Heart right ventricle (tissue), 16 donors: Measurements from ENCODE around the gene EML1. TPM values are rescaled to one million over a fixed set of nuclear protein-coding genes. Genes with fewer than 3 reads are reported as not detected.

Source experiments
- ATAC-seq, 8 donors: fragments of 200-7000 bp; cut with Tn5 transposase; one replicate each; pipeline ENCODE4 v1.9.1; 2020; ENCODE audit warnings: mild to moderate bottlenecking in 8 of 8, moderate library complexity in 8 of 8, moderate number of reproducible peaks in 1 of 8
- DNase-seq, 2 donors: peaks; one replicate each; pipeline ENCODE4 v3.0.0-alpha.2; 2020
- H3K27ac ChIP-seq, 10 donors: fragments of 200-600 bp; sonication (generic) in 2 of 10; one replicate each; pipeline versions ENCODE4 v1.5.0 to v1.8.0; 2020 to 2022; ENCODE audit warnings: mild to moderate bottlenecking in 3 of 10
- H3K27me3 ChIP-seq, 7 donors: fragments of 200-600 bp; one replicate each; pipeline ENCODE4 v1.8.0; 2021 to 2022; ENCODE audit warnings: mild to moderate bottlenecking in 2 of 7
- H3K36me3 ChIP-seq, 9 donors: fragments of 200-600 bp; sonication (generic) in 1 of 9; one replicate each; pipeline versions ENCODE4 v1.5.0 to v1.8.0; 2020 to 2022; ENCODE audit warnings: mild to moderate bottlenecking in 2 of 9
- H3K4me1 ChIP-seq, 9 donors: fragments of 200-600 bp; sonication (generic) in 1 of 9; one replicate each; pipeline versions ENCODE4 v1.5.0 to v1.8.0; 2020 to 2022; ENCODE audit warnings: mild to moderate bottlenecking in 4 of 9
- H3K4me3 ChIP-seq, 10 donors: fragments of 200-600 bp; sonication (generic) in 2 of 10; one replicate each; pipeline versions ENCODE4 v1.5.0 to v1.8.0; 2020 to 2022; ENCODE audit warnings: mild to moderate bottlenecking in 7 of 10, moderate library complexity in 2 of 10
- H3K9me3 ChIP-seq, 11 donors: fragments of 200-600 bp in 10 of 11; sonication (generic) in 2 of 11; one replicate each; pipeline versions ENCODE4 v1.5.0 to v1.8.0; 2013 to 2022; ENCODE audit warnings: mild to moderate bottlenecking in 2 of 11, control low read depth in 1 of 11, moderate library complexity in 1 of 11
- WGBS, 2 donors: extraction: QIAGEN DNeasy Blood & Tissue Kit; methylation state at CpG; one replicate each; pipeline ENCODE4 v1.1.7; 2013; ENCODE audit warnings: inconsistent platforms in 1 of 2; 5-methylcytosine and 5-hydroxymethylcytosine counted together
- intact Hi-C, 10 donors: fragments of 100-400 bp; cut with DNase I; formaldehyde crosslinking; loops; one replicate each; pipeline versions ENCODE4 v1.11.1 to v1.14.2; 2022
- polyA plus RNA-seq, 2 donors: library from polyadenylated mRNA; stranded (reverse); fragments of 200-250 nt; gene quantifications; one replicate each; pipeline ENCODE4 v1.2.3, GENCODE V29; 2013
- total RNA-seq, 10 donors: library from RNA; stranded (reverse); fragmentation: NEBNext Ultra II Directional in 3 of 10; extraction: Animal tissue kit (Norgen Biotek cat#: 25700) in 3 of 10; gene quantifications; one replicate each; pipeline versions ENCODE4 v1.2.1 to v1.2.4, GENCODE V29; 2021 to 2023
- TF ChIP-seq, protein P1 (sequence below), 9 donors: fragments of 200-600 bp; sonication (generic) in 2 of 9; IDR thresholded peaks; one replicate each; pipeline versions ENCODE4 v1.5.0 to v1.8.0; 2021 to 2022; ENCODE audit warnings: antibody characterized with exemption in 9 of 9, mild to moderate bottlenecking in 5 of 9, moderate library complexity in 1 of 9
- donor health status: Arrhythmogenic right ventricular cardiomyopathy.
- donor health status: ischemic (EF 13 %, LVEDD 7.1; RV severe dilation, severe dysfunction).
- donor health status: healthy with polysubstance abuse.
- donor health status: DM: no; HTN: yes; CAD: no.
- donor health status: DM: no; HTN: no; CAD: no.
- donor health status: ischemic (EF 25% LVEDD 6.9; RV normal size, moderate dysfunction).
- donor health status: ischemic (EF 25% LVEDD 5.7; RV mildly dilated, moderate dysfunction).
- donor health status: healthy.
- donor health status: DM: yes; HTN: yes; CAD: no.
- donor health status: Ischemic cardiomyopathy.
- donor health status: ischemic (EF 35%, LVEDD 5.7; RV mildly dilated, moderate dysfunction).
- donor health status: nonischemic (EF 11% LVEDD 7.7; RV severe dilation, severe dysfunction).
- donor health status: DM: yes; HTN: yes; CAD: no.
- donor health status: PGD.
- donor health status: ischemic (EF 29% LVEDD 5.4; RV normal size, mild dysfunction).
- donor health status: nonischemic (EF 23%, LVEDD 6.1; RV moderate dilation, normal function).

The EML1 gene
- total and polyA plus RNA-seq, 12 donors = 9.1 to 49.2 (median 33.8) TPM

DNA sequence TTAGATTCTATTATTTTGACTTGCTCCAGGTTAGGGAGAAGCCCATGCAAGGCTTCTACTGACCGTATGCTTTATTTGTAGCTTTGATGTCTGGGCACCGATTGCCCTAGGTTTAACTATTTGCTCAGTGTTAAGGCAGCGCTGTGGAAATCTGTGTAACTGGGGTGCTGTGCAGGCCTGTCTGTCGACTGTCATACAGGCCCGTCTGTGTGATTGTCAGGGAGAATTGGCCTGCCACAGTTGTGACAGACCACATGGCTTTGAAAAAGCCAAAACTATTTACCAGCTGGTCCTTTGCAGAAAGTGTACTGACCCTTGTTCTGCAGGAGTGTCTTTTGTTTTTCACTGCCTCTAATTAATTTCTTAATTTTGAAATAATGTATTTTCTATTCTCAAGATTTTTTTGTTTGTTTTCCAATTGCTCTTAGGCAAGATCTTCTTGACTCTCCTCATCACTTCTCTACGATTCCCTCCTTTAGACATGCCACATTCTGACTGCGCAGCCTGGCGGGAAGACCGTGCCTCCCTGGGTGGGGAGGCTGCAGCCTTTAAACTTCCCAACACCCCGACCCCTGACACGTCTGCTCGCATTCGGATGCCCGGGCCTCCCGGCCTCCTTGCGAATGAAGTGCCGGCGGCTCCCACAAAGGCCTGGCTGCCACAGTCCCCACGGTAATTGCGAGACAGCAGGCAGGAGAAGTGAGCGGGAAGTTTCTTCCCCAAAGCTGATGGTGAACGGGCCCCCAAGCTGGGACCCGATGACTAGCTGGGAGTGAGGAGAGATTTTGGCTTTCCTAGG is 173.0 kb downstream of the EML1 start:
- peaks cover 0 to 40% (median 15%) of the 10 kb centered on the region in 7 donors for H3K27me3 ChIP-seq
- ATAC-seq (no peak), DNase-seq (no peak)
- H3K4me3 ChIP-seq = no peak overlapping the region
- TF ChIP-seq, protein P1, sequence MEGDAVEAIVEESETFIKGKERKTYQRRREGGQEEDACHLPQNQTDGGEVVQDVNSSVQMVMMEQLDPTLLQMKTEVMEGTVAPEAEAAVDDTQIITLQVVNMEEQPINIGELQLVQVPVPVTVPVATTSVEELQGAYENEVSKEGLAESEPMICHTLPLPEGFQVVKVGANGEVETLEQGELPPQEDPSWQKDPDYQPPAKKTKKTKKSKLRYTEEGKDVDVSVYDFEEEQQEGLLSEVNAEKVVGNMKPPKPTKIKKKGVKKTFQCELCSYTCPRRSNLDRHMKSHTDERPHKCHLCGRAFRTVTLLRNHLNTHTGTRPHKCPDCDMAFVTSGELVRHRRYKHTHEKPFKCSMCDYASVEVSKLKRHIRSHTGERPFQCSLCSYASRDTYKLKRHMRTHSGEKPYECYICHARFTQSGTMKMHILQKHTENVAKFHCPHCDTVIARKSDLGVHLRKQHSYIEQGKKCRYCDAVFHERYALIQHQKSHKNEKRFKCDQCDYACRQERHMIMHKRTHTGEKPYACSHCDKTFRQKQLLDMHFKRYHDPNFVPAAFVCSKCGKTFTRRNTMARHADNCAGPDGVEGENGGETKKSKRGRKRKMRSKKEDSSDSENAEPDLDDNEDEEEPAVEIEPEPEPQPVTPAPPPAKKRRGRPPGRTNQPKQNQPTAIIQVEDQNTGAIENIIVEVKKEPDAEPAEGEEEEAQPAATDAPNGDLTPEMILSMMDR (IDR thresholded peaks at IDR 0.05) = no peak
- intact Hi-C loops = no loop called here
- 91 to 93% methylated on average over 23 of the region's 23 CpGs for WGBS, 2 donors
- H3K36me3 ChIP-seq = no peaks in the 10 kb centered on the region
- H3K27ac ChIP-seq = no peak overlapping the region
- no peaks in the 10 kb centered on the region for H3K9me3 ChIP-seq
- H3K4me1 ChIP-seq = peaks cover 0 to 13% (median 4%) of the 10 kb centered on the region in 9 donors

DNA sequence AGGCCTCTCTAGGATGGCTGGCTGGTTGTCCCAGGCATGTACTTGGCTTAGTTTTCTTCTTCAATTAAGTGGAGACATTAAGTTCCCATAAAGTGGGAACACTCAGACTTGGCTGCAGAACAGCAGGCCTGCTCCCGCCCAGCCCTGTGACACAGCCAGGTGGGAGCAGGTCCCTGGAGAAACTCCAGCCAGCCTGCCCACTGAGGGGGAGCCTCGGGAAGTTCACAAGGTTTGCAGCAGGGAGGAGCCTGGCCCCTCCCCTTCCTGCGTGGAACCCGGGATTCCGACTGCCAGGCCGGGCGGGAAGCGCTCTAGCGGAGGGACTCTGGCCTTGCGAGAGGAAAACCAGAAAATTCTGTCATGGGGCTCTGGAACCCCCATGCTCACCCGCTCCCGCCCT is 173.7 kb downstream of the EML1 start:
- H3K27ac ChIP-seq = no peak overlapping the region
- intact Hi-C loops = no loop called here
- H3K9me3 ChIP-seq = no peaks in the 10 kb centered on the region
- no peaks in the 10 kb centered on the region for H3K36me3 ChIP-seq
- TF ChIP-seq, protein P1 (IDR thresholded peaks at IDR 0.05) = no peak
- H3K27me3 ChIP-seq = peaks cover 0 to 33% (median 11%) of the 10 kb centered on the region in 7 donors
- peak in 1 of 8 donors; percentile 10 for ATAC-seq
- WGBS, 2 donors = 67 to 73% methylated on average over 12 of the region's 12 CpGs
- no peak for DNase-seq
- H3K4me3 ChIP-seq = no peak overlapping the region
- H3K4me1 ChIP-seq = peaks cover 0 to 13% (median 4%) of the 10 kb centered on the region in 9 donors

DNA sequence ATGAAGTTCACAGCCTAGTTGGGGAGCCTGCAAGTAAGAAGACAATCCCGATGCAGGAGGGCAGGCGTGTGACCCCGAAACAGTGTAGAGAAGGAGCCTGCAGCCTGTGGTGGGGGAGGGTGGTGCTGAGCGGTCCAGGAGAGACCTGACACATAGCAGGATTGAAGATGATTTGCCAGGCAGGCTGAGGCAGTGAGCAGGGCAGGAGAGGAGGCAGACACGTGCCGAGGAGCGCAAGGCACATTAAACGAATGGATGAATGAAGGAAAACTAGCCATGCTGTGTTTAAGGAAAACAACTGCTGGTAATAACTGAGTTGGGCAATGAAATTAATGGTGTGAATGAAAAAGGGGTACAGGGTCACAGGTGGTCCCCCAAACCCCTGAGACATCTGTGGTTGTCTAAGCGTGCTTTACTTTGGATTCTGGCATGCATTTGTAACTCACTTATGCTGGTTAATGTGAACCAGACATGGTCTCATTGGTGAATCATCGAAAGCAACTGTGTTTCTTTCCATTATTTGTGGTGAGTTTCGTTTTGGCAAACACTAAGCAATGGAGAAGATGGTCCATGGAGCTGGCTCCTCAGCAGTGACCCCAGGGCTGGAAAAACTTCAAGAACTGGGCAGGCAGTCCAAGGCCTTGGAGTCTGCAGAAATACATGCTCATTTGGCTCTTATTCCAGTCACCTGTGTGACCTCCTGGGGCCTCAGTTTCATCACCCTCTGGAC is 175.1 kb downstream of the EML1 start:
- TF ChIP-seq, protein P1 (IDR thresholded peaks at IDR 0.05) = no peak
- peaks cover 0 to 26% (median 0%) of the 10 kb centered on the region in 7 donors for H3K27me3 ChIP-seq
- no peak overlapping the region for H3K27ac ChIP-seq
- intact Hi-C loops = no loop called here
- no peak for DNase-seq
- ATAC-seq = no peak
- no peak overlapping the region for H3K4me3 ChIP-seq
- no peaks in the 10 kb centered on the region for H3K9me3 ChIP-seq
- peaks cover 0 to 25% (median 10%) of the 10 kb centered on the region in 9 donors for H3K4me1 ChIP-seq
- no peaks in the 10 kb centered on the region for H3K36me3 ChIP-seq
- WGBS, 2 donors = 86 to 89% methylated on average over 11 of the region's 11 CpGs

DNA sequence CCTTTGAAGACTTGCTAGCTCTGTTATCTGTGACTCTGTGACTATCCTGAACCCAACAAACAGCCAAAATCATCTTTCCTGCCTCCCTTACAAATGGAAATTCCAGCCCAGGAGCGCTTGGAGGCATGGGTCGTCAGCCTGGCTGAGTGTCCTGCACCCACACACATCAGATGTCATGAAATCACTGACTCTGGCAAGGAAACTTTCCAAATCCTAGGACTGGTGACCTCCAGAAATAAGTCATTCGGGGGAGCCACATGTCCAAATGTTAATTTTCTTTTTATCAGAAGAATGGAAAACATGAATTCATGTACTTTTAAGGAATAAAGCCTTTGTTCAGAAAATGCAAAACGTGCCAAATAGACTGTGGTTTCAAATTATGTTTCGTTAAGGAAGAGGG is 175.7 kb downstream of the EML1 start:
- 71 to 75% methylated on average over 5 of the region's 5 CpGs for WGBS, 2 donors
- Histone ChIP-seq H3K9me3 (peaks cover 0 to under 1% (median 0%) of the 10 kb centered on the region in 11 donors), H3K4me1 (peaks cover 0 to 25% (median 10%) of the 10 kb centered on the region in 9 donors), H3K27me3 (peaks cover 0 to 26% (median 0%) of the 10 kb centered on the region in 7 donors), H3K27ac (peak overlapping the region in 1 of 10 donors; percentile 19), H3K4me3 (no peak overlapping the region), H3K36me3 (no peaks in the 10 kb centered on the region)
- peak in 1 of 8 donors; percentile 15 for ATAC-seq
- TF ChIP-seq, protein P1 (IDR thresholded peaks at IDR 0.05) = no peak
- DNase-seq = no peak
- intact Hi-C loops = no loop called here
